Kidney (tissue), 14 donors: ENCODE measurements around the gene ATXN7L1. TPM values are rescaled to one million over a fixed set of nuclear protein-coding genes. Genes with fewer than 3 reads are reported as not detected.

Experiments
- DNase-seq, 5 donors: peaks; one replicate each; pipeline ENCODE4 v3.0.0-alpha.2; 2013 to 2020
- FAIRE-seq: peaks from 2 replicates; lab custom pipeline; 2012; peaks lifted over from hg19 to GRCh38; lab: Jason Lieb, UNC
- H3K27ac ChIP-seq, 2 donors: one replicate each; pipeline ENCODE4 v1.7.0; 2013; ENCODE audit warnings: low read depth in 2 of 2, low read length in 2 of 2, inconsistent platforms in 1 of 2
- H3K27me3 ChIP-seq: one replicate; pipeline ENCODE4 v1.7.1; 2013; ENCODE audit warnings: low read length, inconsistent platforms; ENCODE audit not compliant: control insufficient read depth, insufficient read depth
- H3K36me3 ChIP-seq, 3 donors: one replicate each; pipeline versions ENCODE4 v1.7.0 to v1.7.1; 2013; ENCODE audit warnings: low read length in 3 of 3, control low read depth in 1 of 3, inconsistent platforms in 1 of 3; ENCODE audit not compliant: insufficient read depth in 3 of 3, control insufficient read depth in 2 of 3
- H3K4me1 ChIP-seq, 3 donors: one replicate each; pipeline versions ENCODE4 v1.7.0 to v1.7.1; 2013; ENCODE audit warnings: low read length in 3 of 3, inconsistent platforms in 1 of 3, low read depth in 1 of 3; ENCODE audit not compliant: control insufficient read depth in 2 of 3, insufficient read depth in 2 of 3
- H3K4me3 ChIP-seq, 3 donors: one replicate each; pipeline versions ENCODE4 v1.7.0 to v1.8.1; 2013; ENCODE audit warnings: low read length in 3 of 3, control low read depth in 1 of 3, inconsistent platforms in 1 of 3
- H3K9ac ChIP-seq, 3 donors: one replicate each; pipeline versions ENCODE4 v1.7.0 to v1.7.1; 2013; ENCODE audit warnings: low read length in 3 of 3, control low read depth in 1 of 3, inconsistent platforms in 1 of 3
- H3K9me3 ChIP-seq, 3 donors: one replicate each; pipeline versions ENCODE4 v1.7.0 to v1.7.1; 2013; ENCODE audit warnings: low read length in 3 of 3, control low read depth in 1 of 3, inconsistent platforms in 1 of 3; ENCODE audit not compliant: control insufficient read depth in 2 of 3, insufficient read depth in 1 of 3
- intact Hi-C: fragments of 100-400 bp; cut with DNase I; formaldehyde crosslinking; loops from one replicate; pipeline ENCODE4 v1.11.1; 2022
- polyA plus RNA-seq: library from polyadenylated mRNA; stranded (reverse); fragments of 350-450 nt; fragmentation: Illumina TruSeq; extraction: RNeasy Lipid Tissue Mini Kit (QIAGEN cat#74804); gene quantifications from one replicate; pipeline ENCODE4 v1.2.3, GENCODE V29; 2014; ENCODE audit warnings: low read depth, low replicate concordance; ENCODE audit not compliant: insufficient read depth
- total RNA-seq: library from RNA; stranded (reverse); fragmentation: NEBNext Ultra II Directional; extraction: Animal tissue kit (Norgen Biotek cat#: 25700); gene quantifications from one replicate; pipeline ENCODE4 v1.2.1, GENCODE V29; 2021
- TF ChIP-seq, protein P1 (sequence below): IDR thresholded peaks from 3 replicates; pipeline ENCODE4 v1.5.1; 2012; ENCODE audit warnings: mild to moderate bottlenecking, moderate library complexity, borderline replicate concordance; ENCODE audit not compliant: insufficient read depth; ENCODE audit errors: extremely low read depth
- donor health status: control.
- donor health status: control.
- donor health status: control.
- donor health status: control.
- donor health status: control.
- donor health status: DM: yes; HTN: yes; CAD: no.
- donor health status: Normal renal cell carcinoma (clear cell type).

ATXN7L1 gene
- total and polyA plus RNA-seq, 2 donors from 2014 or later = 12.5 to 18.5 TPM

DNA sequence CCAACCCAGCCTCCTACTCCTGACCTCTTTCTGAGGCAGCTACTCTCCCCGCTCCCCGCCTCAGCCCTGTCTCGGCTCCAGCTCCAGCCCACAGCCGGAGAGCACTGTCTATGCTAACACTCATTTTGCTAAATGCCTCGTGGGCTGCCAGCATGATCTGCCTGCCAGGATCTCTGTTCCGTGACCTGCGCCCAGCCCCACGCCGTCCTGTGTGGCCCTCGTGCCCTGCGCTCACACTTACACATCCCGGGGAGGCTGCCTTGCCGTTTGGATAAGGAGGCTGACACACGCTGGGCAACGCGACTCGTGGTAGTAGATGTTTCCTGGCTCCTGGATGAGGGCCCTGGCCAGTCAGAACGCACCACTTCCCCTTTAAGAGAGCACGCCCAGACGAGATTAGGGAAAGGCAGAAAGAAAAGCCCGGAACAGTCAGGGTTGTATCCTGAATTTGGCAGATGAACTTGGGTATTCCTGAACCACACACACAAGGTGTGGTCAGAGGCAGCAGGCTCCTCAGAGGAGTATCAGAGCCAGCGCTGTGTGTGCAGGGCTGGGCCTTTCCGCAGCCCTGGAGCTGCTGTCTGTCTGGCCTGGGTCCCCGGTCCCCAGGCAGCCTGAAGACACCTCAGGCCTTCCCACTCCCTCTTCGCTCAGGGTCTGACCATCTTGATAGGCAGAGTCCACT is 197.4 kb downstream of the ATXN7L1 start:
- intact Hi-C loops = no loop called here
- H3K4me1 ChIP-seq = peaks cover 0 to 39% (median 37%) of the 10 kb centered on the region in 3 donors
- TF ChIP-seq, protein P1, sequence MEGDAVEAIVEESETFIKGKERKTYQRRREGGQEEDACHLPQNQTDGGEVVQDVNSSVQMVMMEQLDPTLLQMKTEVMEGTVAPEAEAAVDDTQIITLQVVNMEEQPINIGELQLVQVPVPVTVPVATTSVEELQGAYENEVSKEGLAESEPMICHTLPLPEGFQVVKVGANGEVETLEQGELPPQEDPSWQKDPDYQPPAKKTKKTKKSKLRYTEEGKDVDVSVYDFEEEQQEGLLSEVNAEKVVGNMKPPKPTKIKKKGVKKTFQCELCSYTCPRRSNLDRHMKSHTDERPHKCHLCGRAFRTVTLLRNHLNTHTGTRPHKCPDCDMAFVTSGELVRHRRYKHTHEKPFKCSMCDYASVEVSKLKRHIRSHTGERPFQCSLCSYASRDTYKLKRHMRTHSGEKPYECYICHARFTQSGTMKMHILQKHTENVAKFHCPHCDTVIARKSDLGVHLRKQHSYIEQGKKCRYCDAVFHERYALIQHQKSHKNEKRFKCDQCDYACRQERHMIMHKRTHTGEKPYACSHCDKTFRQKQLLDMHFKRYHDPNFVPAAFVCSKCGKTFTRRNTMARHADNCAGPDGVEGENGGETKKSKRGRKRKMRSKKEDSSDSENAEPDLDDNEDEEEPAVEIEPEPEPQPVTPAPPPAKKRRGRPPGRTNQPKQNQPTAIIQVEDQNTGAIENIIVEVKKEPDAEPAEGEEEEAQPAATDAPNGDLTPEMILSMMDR = no peak
- FAIRE-seq (no peak), DNase-seq (peak in 1 of 5 donors; percentile 87)
- H3K27me3 ChIP-seq = no peaks in the 10 kb centered on the region
- peak overlapping the region in 2 of 3 donors; percentile 20 to 33 for H3K4me3 ChIP-seq
- no peaks in the 10 kb centered on the region for H3K9me3 ChIP-seq
- H3K27ac ChIP-seq = peak overlapping the region; percentile 33 to 55
- no peaks in the 10 kb centered on the region for H3K36me3 ChIP-seq
- H3K9ac ChIP-seq = peak overlapping the region in 1 of 3 donors; percentile 44

GRCh38 chr7:105677817-105678573 is 198.4 kb downstream of the ATXN7L1 start:
- H3K27ac ChIP-seq = peak overlapping the region in 1 of 2 donors; percentile 55
- no peaks in the 10 kb centered on the region for H3K36me3 ChIP-seq
- no peaks in the 10 kb centered on the region for H3K9me3 ChIP-seq
- no peaks in the 10 kb centered on the region for H3K27me3 ChIP-seq
- FAIRE-seq (no peak), DNase-seq (no peak)
- H3K4me3 ChIP-seq = peak overlapping the region in 2 of 3 donors; percentile 20 to 43
- TF ChIP-seq, protein P1 = no peak
- H3K4me1 ChIP-seq = peaks cover 0 to 45% (median 42%) of the 10 kb centered on the region in 3 donors
- peak overlapping the region in 1 of 3 donors; percentile 44 for H3K9ac ChIP-seq
- intact Hi-C loops = no loop called here

DNA sequence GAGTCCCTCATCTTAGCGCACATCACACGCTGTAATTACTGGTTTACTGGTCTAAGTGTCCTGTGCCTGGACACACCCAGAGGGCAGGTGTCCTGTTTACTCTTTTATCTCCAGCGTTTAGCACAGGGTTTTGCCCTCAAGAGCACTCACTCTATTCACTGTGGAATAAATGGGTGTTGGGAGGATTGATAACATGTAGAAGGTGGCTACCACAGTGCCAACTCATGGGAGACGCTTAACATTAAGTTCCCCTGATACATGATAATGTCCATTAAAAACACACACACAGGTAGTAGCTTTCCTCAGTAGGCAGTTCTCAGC is 199.0 kb downstream of the ATXN7L1 start:
- Histone ChIP-seq H3K27me3 (no peaks in the 10 kb centered on the region), H3K9me3 (no peaks in the 10 kb centered on the region), H3K27ac (peak overlapping the region in 1 of 2 donors; percentile 34), H3K9ac (peak overlapping the region in 1 of 3 donors; percentile 30), H3K4me3 (peak overlapping the region in 1 of 3 donors; percentile 43), H3K36me3 (no peaks in the 10 kb centered on the region), H3K4me1 (peaks cover 0 to 48% (median 47%) of the 10 kb centered on the region in 3 donors)
- no peak for DNase-seq
- no peak for FAIRE-seq
- TF ChIP-seq, protein P1 = no peak
- intact Hi-C loops = no loop called here
